GM18873 (cell line): Measurements from ENCODE around the gene KIF26A.
"Not testable (repeated sequence)": the region's sequence is repeated elsewhere in the genome, so short reads cannot be mapped to it uniquely, and the experiment has no call there.

Experiments
- ATAC-seq: cut with Tn5 transposase; IDR thresholded peaks from one replicate; pipeline ENCODE4 v1.9.1; 2021; ENCODE audit warnings: mild to moderate bottlenecking, moderate library complexity, moderate number of reproducible peaks; ENCODE audit not compliant: unreplicated experiment, low FRiP score

The KIF26A gene

GRCh38 chr14:104202259-104203070 lies 64.1 kb downstream of the KIF26A start:
- no peak for ATAC-seq

DNA sequence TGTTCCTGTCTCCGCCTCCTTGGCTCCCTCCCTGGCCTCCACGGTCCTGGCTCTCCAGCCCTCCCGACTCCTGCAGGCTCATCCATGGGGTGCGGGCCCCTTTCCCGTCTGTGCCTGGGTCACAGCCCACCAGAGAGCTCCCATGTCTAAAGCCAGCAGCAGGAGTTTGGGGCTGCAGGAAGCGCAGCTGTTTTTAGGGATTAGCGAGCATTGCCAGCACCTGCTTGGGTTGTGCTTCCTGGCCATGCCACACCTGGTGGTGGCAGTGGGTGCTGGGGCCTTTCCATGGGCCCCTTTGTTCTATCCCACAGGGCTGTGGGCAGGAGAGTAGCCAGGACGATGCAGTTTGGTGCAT lies 64.7 kb downstream of the KIF26A start:
- no peak for ATAC-seq

DNA sequence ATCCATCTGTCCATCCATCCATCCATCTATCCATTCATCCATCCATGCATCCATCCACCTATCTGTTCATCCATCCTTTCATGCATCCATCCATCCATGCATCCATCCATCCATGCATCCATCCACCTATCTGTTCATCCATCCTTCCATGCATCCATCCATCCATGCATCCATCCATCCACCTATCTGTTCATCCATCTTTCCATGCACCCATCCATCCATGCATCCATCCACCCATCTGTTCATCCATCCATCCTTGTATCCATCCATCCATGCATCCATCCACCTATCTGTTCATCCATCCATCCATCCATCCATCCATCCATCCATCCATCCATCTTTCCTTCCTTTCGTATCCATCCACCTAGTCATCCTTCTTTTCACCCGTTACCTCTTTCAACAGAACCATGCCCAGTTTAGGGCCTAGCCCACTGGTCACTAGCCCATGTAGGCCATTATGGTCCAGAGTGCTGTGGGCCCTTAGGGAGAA lies 66.3 kb downstream of the KIF26A start:
- no peak for ATAC-seq

DNA sequence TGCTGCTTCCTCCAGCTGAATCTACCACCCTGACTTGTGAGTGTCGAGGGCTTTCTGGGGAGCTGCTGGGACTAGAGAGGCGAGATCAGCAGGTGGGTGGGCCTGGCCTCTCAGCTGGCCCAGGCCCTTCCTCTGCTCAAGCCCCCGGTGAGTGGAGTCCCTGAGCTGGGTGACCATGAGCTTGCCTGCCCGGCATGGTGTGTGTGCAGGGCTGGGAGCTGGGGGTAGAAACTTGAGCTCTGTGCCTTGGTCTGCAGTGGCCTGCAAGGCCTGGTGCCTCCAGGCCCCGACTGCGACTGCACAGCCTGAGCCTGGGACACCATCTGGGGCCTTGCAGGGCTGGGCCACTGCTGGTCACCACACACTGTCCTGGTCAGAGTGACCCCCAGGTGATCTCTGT lies 67.4 kb downstream of the KIF26A start:
- ATAC-seq, result no peak

- no peak for ATAC-seq
These were observed 68.0 kb downstream of the KIF26A start for GRCh38 chr14:104206281-104206904.

- no peak for ATAC-seq
These were observed 69.0 kb downstream of the KIF26A start for GRCh38 chr14:104207142-104208014.

GRCh38 chr14:104208015-104208295 lies 69.6 kb downstream of the KIF26A start:
- not testable (repeated sequence) for ATAC-seq

DNA sequence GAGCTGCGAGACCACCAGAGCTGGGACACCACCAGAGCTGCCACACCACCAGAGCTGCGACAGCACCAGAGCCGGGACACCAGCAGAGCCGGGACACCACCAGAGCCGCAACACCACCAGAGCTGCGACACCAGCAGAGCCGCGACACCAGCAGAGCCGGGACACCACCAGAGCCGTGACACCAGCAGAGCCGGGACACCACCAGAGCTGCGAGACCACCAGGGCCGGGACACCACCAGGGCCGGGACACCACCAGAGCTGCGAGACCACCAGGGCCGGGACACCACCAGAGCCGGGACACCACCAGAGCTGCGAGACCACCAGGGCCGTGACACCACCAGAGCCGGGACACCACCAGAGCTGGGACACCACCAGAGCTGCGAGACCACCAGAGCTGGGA lies 69.9 kb downstream of the KIF26A start:
- ATAC-seq, result not testable (repeated sequence)

- ATAC-seq, result not testable (repeated sequence)
These were observed 70.7 kb downstream of the KIF26A start for GRCh38 chr14:104209071-104209470.

DNA sequence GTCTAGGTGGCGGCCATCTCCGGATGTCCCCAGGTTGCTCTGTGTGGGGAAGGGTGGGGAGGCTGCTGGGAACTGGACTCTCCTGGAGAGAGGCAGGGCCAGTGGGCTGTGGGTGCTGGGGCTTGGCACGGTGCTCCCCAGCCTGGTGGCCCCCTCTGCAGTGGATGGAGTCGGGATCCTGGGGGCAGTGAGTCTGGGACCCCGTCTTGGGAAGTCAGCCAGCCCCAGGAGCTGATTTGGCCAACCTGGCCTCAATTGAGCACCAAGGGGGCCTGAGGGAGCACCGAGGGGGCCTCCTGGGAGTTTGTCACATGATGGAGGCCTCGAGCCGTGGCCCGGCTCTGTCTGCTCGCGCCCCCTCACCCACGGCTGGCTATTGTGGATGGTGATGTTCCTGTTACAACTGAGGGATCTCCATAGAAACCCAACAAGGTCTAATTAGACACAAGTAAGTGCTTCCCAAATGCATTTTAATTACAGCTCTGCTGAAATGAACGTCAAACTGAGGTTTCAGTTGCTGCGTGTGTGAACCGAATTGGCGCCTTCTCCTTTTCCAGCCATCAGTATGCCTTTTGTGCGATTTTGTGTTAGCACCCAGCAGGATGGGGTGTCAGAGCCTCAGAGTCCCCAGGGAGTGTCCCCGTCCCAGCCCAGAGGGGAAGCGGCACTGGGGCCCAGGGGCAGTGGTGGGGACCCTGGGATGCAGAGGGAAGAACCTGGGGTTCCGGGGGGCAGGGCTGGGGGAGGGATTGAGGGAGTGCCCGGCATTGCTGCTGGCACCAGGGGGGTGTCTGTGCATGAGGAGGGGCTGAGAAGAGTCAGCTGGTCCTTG lies 71.8 kb downstream of the KIF26A start:
- no peak for ATAC-seq

- no peak for ATAC-seq
These were observed 72.4 kb downstream of the KIF26A start for GRCh38 chr14:104210817-104211195.

DNA sequence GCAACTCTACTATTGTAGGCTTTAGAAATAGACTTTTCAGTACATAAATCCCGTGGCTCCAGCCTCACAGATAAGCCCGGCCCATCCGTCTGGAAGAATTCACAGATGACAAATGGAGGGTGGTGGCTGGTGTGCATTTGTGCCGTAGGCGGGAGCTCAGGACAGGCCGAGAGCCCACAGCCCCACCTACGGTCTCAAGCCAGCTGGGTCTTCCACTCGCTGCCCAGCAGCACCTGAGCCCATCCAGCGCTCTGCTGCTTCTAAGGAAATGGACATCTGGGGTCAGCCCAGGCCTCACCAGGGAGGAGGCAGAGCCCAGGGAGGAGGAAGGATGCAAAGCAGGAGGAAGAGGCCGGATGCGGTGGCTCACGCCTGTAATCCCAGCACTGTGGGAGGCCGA lies 72.8 kb downstream of the KIF26A start:
- no peak for ATAC-seq

DNA sequence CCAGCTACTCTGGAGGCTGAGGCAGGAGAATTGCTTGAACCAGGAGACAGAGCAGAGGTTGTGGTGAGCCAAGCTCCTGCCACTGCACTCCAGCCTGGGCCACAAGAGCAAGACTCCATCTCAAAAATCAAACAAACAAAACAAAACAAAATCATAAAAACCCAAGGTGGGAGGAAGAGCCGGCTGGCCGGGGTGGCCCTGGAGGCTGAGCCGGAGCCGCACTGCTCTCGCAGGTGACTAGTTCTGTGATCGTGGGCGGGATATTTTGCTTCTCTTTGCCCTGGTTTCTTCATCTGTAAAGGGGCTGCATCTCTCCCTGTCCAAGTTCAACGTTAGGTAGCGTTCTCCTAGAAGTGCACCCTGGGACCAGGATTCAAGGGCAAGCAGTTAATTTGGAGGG lies 73.4 kb downstream of the KIF26A start:
- ATAC-seq, result no peak

DNA sequence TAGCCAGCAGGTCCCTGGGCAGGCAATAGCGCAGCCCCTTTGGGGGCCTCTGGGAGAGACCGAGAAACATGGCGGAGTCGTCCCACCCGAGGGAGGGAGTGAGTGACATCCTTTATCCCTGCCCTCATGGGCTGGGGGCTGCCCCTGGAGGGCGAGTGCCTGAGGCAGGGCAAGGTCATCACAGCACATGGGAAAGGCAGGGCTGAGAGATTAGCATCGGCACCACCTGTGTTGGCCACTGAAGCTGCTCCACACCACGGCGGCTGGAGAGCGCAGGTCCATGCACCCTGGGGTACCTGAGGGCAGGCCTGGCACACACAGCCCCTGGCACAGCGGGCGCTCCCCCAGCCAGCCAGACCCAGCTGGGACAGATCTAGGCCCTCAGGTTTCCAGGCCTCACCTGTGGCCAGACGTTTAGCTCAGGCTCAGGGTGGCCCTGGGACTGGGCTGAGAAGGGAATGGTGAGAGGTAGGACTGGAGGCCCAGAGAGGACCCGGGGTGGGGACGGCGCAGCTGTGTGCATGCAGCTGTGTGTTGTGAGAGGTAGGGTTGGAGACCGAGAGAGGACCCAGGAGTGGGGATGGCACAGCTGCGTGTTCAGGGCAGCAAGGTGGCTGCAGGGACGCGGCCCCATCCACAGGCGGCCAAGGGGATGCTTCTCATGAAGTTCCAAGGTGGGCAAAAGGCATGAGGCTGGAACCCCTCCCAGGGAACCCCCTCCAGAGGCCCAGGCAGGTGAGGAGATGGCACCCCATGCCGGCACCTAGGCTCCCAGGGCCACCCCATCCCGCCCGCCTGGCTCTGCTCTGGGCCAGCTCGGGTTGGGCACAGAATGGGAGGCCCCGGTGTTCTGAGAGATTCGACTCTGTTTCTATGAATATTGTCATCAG lies 74.1 kb downstream of the KIF26A start:
- no peak for ATAC-seq

DNA sequence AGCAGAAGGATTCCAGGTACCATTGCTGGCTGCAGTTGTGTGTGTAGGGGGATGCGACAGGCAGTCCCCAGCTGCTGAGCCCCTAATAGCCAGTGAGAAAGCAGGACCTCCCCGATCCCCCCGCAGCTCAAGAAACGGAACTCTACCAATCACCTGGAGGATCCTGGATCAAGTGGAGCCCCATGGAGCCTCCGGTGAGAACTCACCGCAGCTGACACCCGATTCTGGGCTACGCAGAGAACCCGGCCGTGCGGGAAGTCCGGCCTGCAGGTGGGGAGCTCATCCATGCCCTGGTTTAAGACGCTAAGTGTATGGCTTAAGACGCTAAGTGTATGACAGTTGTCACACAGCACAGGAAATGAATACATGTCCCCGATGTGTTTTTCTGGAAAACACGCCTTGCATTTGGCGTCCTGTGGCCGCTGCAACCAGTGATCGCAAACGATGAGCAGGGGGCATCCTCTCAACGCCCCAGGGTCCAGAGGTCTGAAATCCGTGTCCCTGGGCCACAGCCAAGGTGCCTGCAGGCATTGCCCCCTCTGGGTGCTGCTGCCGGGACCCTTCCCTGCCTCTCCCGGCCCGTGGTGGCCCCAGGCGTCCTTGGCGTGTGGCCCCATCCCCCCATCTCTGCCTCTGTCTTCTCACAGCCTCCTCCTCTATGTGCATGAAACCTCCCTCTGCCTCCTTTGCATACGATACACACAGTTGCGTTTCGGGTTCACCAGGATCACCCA lies 75.1 kb downstream of the KIF26A start:
- ATAC-seq, result no peak

- ATAC-seq, result no peak
These were observed 76.2 kb downstream of the KIF26A start for GRCh38 chr14:104214431-104215218.

DNA sequence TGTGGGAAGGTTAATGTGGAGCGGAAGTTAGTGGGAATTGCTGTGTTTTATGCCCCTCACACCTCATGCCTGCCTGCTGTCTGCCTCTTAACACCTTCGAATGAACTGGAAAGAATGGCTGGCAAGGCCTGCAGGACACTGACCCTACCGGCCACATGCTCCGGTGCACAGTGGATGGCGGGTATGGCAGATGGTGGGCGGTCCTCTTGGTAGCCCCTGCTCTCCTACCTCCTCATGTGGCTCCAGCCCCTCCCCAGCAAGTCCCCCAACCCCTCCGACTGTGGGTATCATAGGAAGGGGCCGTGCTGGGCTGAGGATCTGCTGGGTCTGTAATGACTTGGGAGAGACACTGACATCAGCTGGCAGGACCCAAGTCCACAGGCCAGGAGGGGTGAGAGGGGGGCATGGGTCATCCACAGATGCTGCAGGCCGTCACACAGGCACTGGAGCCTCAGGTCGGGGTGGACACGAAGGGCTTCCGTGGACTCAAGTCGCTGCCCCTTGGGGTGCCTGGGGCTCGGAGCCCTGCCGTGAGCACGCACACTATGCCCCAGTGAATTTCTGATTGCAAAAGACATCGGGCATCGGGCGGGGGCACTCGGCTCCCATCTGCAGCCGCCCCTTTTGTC lies 77.4 kb downstream of the KIF26A start:
- ATAC-seq, result no peak

DNA sequence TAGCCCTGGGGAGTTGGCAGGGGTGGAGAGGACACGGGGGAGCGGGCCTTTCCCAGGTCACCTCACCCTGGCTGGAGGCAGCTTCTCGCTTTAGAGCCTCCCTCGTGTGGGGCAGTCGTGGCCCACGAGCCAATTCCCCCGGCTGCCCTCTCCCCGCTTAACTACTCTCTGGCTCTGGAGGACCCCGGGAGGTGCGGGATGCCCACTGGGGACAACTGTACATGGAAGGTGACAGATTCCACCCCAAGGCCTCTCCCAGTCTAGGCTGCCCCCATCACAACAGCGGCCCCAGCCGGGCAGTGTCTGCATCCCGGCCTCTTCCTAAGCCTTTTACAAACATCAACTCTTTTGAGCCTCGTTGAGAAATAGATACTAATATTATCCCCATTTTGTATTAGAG lies 78.1 kb downstream of the KIF26A start:
- ATAC-seq, result no peak
